ENCODE measurements around the gene ABCA4. TPM values are rescaled to one million over a fixed set of nuclear protein-coding genes. Genes with fewer than 3 reads are reported as not detected.

ABCA4 gene
- under 0.01 TPM in 1 of 2 replicates, not detected in the other for total RNA-seq

DNA sequence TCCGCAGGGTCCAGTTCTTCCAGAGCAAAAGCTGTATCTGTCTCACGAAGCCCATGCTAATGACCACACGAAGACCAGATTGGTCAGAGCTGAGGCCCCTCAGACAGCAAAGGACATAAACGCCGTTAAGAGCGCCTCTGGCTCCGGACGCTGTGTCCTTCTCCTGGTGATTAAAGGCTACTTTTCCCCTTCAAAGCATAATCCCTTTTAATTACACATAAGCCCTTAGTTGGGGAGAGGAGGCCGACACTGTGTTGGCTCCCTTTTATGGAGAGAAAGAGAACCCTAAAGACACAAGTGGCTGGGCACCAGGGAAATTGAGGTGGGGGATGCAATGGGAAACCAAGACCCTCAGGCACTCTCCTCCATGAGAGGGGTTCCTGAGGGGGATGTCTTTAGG, at the start of gene ABCA4:
Gene ABCA4, minus strand, starts transcription at position 158 of the 400 bp plus-strand sequence. Its CDS starts 103 bp downstream, at position 55.

Other genes with a start within 250 kb of the ABCA4 start
- gene DNTTIP2, start 241.9 kb downstream of the ABCA4 start, total RNA-seq, result 20.6 and 32.3 TPM in 2 replicates
- gene GCLM, start 211.7 kb downstream of the ABCA4 start, total RNA-seq, result 22.4 and 22.5 TPM in 2 replicates
- 44.8 and 59.2 TPM in 2 replicates for gene ARHGAP29, start 116.4 kb upstream of the ABCA4 start, total RNA-seq